Measurements from ENCODE around the gene BRD2. TPM values are rescaled to one million over a fixed set of nuclear protein-coding genes. Genes with fewer than 3 reads are reported as not detected.

BRD2 gene
- total RNA-seq, 1 donor from 2014 or later = 132 TPM

GRCh38 chr6:33023536-33023935 is 55.1 kb downstream of the BRD2 start:
- DNase-seq (ENCODE audit: low spot score) = no peak

DNA sequence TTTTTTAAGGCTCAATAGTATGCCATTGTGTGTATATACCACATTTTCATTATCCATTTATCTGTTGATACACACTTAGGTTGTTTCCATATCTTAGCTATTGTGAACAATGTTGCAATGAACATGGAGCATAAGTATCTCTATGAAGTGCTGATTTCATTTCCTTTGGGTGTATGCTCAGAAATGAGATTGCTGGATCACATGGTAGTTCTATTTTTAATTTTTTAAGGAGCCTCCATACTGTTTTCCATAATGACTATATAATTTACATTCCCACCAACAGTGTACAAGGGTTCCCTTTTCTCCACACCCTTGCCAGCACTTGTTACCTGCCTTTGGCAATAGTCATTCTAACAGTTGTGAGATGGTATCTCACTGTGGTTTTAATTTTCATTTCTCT is 56.1 kb downstream of the BRD2 start:
- no peak for DNase-seq (ENCODE audit: low spot score)

- DNase-seq (ENCODE audit: low spot score) = no peak
Observed at GRCh38 chr6:33028220-33028849, 59.9 kb downstream of the BRD2 start.

DNA sequence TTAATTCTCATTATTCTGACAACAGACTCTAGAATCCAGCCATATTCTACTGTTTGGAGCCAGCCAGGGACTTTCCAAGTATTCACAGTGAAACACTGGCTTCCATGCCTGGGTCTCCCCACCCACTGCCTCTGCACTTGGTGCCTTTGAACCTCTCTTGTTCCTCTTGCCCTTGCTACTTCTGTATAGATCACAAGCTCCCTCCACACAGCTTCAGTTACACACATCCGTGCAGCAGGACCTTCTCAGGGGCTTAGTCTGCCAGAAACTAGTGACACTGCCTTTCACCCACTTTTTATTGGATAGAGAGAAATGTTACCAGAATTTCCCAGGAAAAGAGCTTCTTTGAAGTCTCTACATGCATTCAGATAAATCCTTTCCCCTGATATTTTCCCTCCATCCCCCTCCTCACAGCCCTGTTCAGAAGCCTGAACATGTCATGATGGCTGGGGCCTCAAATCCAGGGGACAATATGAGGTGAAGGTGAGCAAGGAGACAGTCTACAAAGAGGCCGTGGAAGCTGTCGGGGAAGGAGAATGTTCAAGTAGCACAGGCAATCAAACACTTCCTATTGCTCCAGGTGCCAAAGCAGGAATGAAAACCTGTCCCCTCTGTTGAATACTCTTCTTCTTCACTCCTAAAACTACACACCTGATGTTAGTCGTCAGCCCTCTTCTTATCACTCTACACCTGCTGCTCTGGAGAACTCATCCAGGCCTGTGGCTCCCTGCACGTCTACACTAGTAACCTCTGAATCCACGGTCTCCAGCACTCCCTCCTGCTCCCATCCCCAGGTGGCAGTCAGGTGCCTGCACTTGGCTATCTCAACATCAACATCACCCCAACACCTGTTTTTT is 61.2 kb downstream of the BRD2 start:
- no peak for DNase-seq (ENCODE audit: low spot score)

GRCh38 chr6:33030245-33030644 is 61.9 kb downstream of the BRD2 start:
- no peak for DNase-seq (ENCODE audit: low spot score)

Other genes with a start within 250 kb of the BRD2 start
- gene HLA-DQA2, start 227.2 kb upstream of the BRD2 start, total RNA-seq = 1.5 TPM
- gene HLA-DQB2, start 205.1 kb upstream of the BRD2 start, total RNA-seq = 3.0 TPM
- not detected for gene HLA-DOB, start 151.6 kb upstream of the BRD2 start, total RNA-seq
- gene TAP2, start 129.9 kb upstream of the BRD2 start, total RNA-seq = 45.8 TPM
- 46.4 TPM for gene PSMB8, start 124.5 kb upstream of the BRD2 start, total RNA-seq
- gene TAP1, start 114.9 kb upstream of the BRD2 start, total RNA-seq = 41.6 TPM
- 28.9 TPM for gene PSMB9, start 114.4 kb upstream of the BRD2 start, total RNA-seq
- gene HLA-DMB, start 27.6 kb upstream of the BRD2 start, total RNA-seq = 12.3 TPM
- 42.9 TPM for gene HLA-DMA, start 15.5 kb upstream of the BRD2 start, total RNA-seq
- gene HLA-DOA, start 41.0 kb downstream of the BRD2 start, total RNA-seq = 5.0 TPM
- 82.5 TPM for gene HLA-DPA1, start 105.1 kb downstream of the BRD2 start, total RNA-seq
- 52.5 TPM for gene HLA-DPB1, start 107.4 kb downstream of the BRD2 start, total RNA-seq
- gene COL11A2, start 223.9 kb downstream of the BRD2 start, total RNA-seq = 0.67 TPM
- gene RXRB, start 232.1 kb downstream of the BRD2 start, total RNA-seq = 35.8 TPM
- 109 TPM for gene SLC39A7, start 232.3 kb downstream of the BRD2 start, total RNA-seq
- 5.3 TPM for gene HSD17B8, start 236.1 kb downstream of the BRD2 start, total RNA-seq
- 32.6 TPM for gene RING1, start 239.9 kb downstream of the BRD2 start, total RNA-seq

Data from mesenteric fat pad (tissue), 1 donor.